IPS DF 6.9 (cell line): ENCODE data around the gene CSTB.

Experiments
- DNase-seq: peaks from one replicate; pipeline ENCODE4 v3.0.0-alpha.2; 2013; ENCODE audit warnings: low read depth, low spot score
- H3K27ac ChIP-seq: one replicate; pipeline ENCODE4 v1.5.1; 2013; ENCODE audit warnings: low read length, control low read depth
- H3K27me3 ChIP-seq: 2 replicates; pipeline ENCODE4 v1.6.1; 2013; ENCODE audit warnings: mild to moderate bottlenecking, low read length; ENCODE audit not compliant: control insufficient read depth, insufficient read depth
- H3K36me3 ChIP-seq: 2 replicates; pipeline ENCODE4 v1.6.1; 2013; ENCODE audit warnings: low read length; ENCODE audit not compliant: control insufficient read depth, insufficient read depth
- H3K4me1 ChIP-seq: 2 replicates; pipeline ENCODE4 v1.6.1; 2013; ENCODE audit warnings: low read length; ENCODE audit not compliant: control insufficient read depth, insufficient read depth
- H3K4me3 ChIP-seq: 2 replicates; pipeline ENCODE4 v1.5.1; 2013; ENCODE audit warnings: mild to moderate bottlenecking, low read length
- H3K9me3 ChIP-seq: 2 replicates; pipeline ENCODE4 v1.6.1; 2013; ENCODE audit warnings: low read length, inconsistent platforms; ENCODE audit not compliant: control insufficient read depth, insufficient read depth
- WGBS: extraction: QIAGEN DNeasy Blood & Tissue Kit; methylation state at CpG from one replicate; pipeline ENCODE4 v1.1.7; 2013; ENCODE audit warnings: mixed read lengths, missing lambda C conversion rate; ENCODE audit not compliant: insufficient read length, insufficient coverage; 5-methylcytosine and 5-hydroxymethylcytosine counted together

Gene CSTB

DNA sequence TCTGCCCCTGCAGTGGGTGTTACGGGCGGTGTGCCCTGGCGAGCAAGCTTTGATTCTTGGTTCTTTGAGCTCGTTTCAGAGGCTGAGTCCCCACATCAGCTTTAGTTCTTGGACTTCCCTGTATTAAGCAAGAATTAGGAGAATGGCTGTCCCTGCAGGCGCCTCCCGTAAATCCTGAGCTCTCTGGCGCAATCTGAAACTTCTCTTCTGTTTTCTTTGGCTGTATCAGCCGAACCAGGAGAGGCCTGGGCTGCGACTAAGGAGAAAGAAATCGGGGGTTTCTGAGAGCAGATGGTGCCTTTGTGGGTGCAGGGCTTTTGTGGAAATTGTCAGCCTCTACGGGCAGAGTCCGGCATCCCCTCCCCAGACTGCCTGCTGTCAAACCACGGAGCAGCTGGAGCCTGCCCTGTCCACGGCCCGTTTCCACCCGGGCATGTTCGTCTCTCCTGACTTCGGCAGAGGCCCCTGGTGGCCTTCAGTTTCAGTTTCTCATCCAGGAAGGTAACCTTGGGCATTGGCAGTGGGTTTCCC lies 17.9 kb downstream of the CSTB start:
- Histone ChIP-seq H3K36me3 (peaks cover 20% of the 10 kb centered on the region), H3K4me3 (no peak overlapping the region), H3K4me1 (no peaks in the 10 kb centered on the region), H3K27ac (no peak overlapping the region), H3K27me3 (no peaks in the 10 kb centered on the region), H3K9me3 (no peaks in the 10 kb centered on the region)
- WGBS, result no CpG with 5 or more reads among the region's 18 CpGs
- no peak for DNase-seq

- WGBS, result no CpG with 5 or more reads among the region's 16 CpGs
- Histone ChIP-seq H3K4me1 (no peaks in the 10 kb centered on the region), H3K4me3 (no peak overlapping the region), H3K36me3 (peaks cover 24% of the 10 kb centered on the region), H3K9me3 (no peaks in the 10 kb centered on the region), H3K27me3 (no peaks in the 10 kb centered on the region), H3K27ac (no peak overlapping the region)
- DNase-seq, result no peak
Measured at GRCh38 chr21:43757601-43758000, 18.5 kb downstream of the CSTB start.

- Histone ChIP-seq H3K4me3 (no peak overlapping the region), H3K27ac (no peak overlapping the region), H3K9me3 (no peaks in the 10 kb centered on the region), H3K4me1 (no peaks in the 10 kb centered on the region), H3K27me3 (no peaks in the 10 kb centered on the region), H3K36me3 (peaks cover 23% of the 10 kb centered on the region)
- DNase-seq, result no peak
- no CpG with 5 or more reads among the region's 37 CpGs for whole genome bisulfite sequencing
Measured at GRCh38 chr21:43755820-43756594, 20.1 kb downstream of the CSTB start.

DNA sequence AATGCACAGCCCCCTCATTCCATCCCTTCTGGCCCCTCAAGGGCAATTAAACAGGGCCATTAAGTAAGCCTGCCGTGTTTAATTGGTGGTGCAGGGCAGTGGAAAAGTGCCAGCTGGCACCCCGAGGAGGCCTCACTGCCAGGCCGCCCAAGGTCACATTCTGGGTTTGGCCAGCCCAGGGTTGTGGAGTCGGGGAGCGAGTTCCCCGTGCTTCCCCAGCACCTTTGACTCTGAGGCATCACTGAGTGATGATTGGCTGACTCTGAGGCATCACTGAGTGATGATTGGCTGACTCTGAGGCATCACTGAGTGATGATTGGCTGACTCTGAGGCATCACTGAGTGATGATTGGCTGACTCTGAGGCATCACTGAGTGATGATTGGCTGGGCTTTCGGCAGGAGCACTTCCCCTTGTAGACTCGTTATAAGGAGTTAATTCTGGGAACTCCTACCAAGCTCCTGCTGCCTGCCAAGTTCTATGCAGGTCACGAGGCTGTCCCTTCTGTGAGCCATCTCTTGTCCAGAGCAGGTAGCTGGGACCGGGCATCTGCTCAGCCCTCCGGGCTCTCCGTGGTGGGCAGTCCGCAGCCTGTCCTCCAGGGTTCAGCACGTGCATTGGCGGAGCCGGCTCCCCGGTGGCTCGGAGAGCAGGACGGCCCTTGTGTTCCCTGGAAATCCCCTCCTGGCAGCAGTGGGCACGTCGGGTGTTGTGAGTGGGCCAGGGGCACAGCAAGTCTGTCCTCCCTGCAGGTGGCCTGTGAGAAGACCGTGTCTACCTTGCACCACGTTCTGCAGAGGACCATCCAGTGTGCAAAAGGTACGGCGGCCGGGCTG lies 20.9 kb downstream of the CSTB start:
- no peak for DNase-seq
- H3K27me3 ChIP-seq, result no peaks in the 10 kb centered on the region
- no peaks in the 10 kb centered on the region for H3K9me3 ChIP-seq
- H3K4me3 ChIP-seq, result no peak overlapping the region
- WGBS, result no CpG with 5 or more reads among the region's 26 CpGs
- no peaks in the 10 kb centered on the region for H3K4me1 ChIP-seq
- no peak overlapping the region for H3K27ac ChIP-seq
- H3K36me3 ChIP-seq, result peaks cover 25% of the 10 kb centered on the region

DNA sequence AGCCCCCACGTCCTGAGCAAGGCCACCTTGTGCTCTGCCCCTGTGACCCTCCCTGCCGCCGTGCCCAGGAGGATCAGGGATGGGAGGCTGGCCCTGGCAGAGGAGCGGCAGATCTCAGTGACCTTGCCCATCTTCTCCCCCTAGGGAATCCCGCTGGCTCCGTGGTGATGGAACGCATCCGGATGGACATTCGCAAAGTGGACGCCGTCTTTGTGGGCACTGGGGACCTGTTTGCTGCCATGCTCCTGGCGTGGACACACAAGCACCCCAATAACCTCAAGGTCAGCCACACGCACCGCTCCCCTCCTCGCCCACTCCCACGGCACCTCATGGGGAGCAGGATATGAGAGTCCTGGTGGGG lies 22.7 kb downstream of the CSTB start:
- no peaks in the 10 kb centered on the region for H3K4me1 ChIP-seq
- WGBS, result no CpG with 5 or more reads among the region's 16 CpGs
- H3K36me3 ChIP-seq, result peaks cover 22% of the 10 kb centered on the region
- no peaks in the 10 kb centered on the region for H3K9me3 ChIP-seq
- H3K4me3 ChIP-seq, result no peak overlapping the region
- H3K27me3 ChIP-seq, result no peaks in the 10 kb centered on the region
- no peak overlapping the region for H3K27ac ChIP-seq
- no peak for DNase-seq

GRCh38 chr21:43752758-43753438 lies 23.2 kb downstream of the CSTB start:
- no peak for DNase-seq
- peaks cover 22% of the 10 kb centered on the region for H3K36me3 ChIP-seq

GRCh38 chr21:43751955-43752591 lies 24.0 kb downstream of the CSTB start:
- Histone ChIP-seq H3K36me3 (peaks cover 25% of the 10 kb centered on the region), H3K9me3 (no peaks in the 10 kb centered on the region), H3K4me3 (no peak overlapping the region), H3K27ac (no peak overlapping the region), H3K4me1 (no peaks in the 10 kb centered on the region), H3K27me3 (no peaks in the 10 kb centered on the region)
- no CpG with 5 or more reads among the region's 31 CpGs for WGBS
- no peak for DNase-seq

More at GRCh38 chr21:43752758-43753438, 23.2 kb downstream of the CSTB start:
- H3K4me1 ChIP-seq, result no peaks in the 10 kb centered on the region
- no peaks in the 10 kb centered on the region for H3K27me3 ChIP-seq
- no peak overlapping the region for H3K4me3 ChIP-seq
- no peaks in the 10 kb centered on the region for H3K9me3 ChIP-seq
- no peak overlapping the region for H3K27ac ChIP-seq
- WGBS, result no CpG with 5 or more reads among the region's 28 CpGs

DNA sequence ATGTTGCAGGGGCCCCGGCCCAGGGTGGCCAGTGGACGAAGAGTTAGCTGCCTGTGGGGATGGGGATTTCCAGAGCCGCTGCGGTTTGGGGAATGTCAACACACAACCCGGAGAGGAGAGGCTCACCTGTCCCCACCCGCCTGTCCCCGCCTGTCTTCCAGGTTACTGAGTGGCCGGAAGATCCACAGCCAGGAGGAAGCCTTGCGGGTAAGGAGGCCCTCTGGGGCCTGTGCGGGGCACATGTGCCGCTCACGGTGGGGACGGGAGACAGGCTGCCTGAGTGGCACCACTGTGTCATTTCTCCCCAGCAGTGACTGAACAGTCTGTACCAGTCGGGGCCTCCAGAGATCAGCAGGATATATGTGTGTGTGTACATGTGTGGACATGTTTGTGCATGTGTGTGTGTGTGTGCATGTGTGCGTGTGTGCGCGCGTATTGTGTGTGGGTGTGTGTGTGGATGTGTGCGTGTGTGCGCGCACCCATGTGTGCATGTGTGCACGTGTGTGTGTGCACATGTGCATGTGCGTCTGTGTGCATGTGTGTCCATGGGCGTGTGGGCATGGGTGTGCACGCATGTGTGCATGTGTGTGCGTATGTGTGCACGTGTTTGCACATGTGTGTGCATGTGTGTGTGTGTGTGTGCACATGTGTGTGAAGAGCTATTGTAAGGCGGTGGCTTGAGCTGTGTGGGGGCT lies 25.6 kb downstream of the CSTB start:
- H3K9me3 ChIP-seq, result no peaks in the 10 kb centered on the region
- H3K4me1 ChIP-seq, result no peaks in the 10 kb centered on the region
- peaks cover 20% of the 10 kb centered on the region for H3K36me3 ChIP-seq
- no peaks in the 10 kb centered on the region for H3K27me3 ChIP-seq
- no peak for DNase-seq
- no CpG with 5 or more reads among the region's 28 CpGs for WGBS
- no peak overlapping the region for H3K27ac ChIP-seq
- no peak overlapping the region for H3K4me3 ChIP-seq

- peaks cover 19% of the 10 kb centered on the region for H3K36me3 ChIP-seq
- no peaks in the 10 kb centered on the region for H3K4me1 ChIP-seq
- H3K27me3 ChIP-seq, result no peaks in the 10 kb centered on the region
- no peak for DNase-seq
- WGBS, result no CpG with 5 or more reads among the region's 18 CpGs
- no peak overlapping the region for H3K4me3 ChIP-seq
- no peaks in the 10 kb centered on the region for H3K9me3 ChIP-seq
- H3K27ac ChIP-seq, result no peak overlapping the region
Measured at GRCh38 chr21:43749651-43750262, 26.4 kb downstream of the CSTB start.
